ENCODE measurements around the gene PDZRN4.

Gene PDZRN4

DNA sequence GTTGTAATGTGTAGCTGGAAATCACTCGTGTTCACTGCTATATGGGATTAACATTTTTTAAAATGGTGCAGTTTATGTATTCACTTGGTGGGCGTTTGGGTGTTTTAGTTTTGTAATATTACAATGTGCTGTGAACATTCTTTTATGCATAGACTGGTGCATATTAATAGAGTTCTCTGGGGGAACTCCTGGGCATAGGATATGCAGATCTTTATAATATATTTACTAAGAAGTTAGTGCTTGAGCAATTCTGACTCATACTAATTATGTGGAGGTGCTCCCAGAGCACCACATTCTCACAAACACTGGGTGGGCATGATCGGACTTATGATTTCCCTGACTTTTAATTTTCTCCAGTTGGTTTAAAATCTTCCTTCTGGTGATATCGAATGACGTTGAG, 342.3 kb downstream of the PDZRN4 start:
- TF ChIP-seq, protein P1, sequence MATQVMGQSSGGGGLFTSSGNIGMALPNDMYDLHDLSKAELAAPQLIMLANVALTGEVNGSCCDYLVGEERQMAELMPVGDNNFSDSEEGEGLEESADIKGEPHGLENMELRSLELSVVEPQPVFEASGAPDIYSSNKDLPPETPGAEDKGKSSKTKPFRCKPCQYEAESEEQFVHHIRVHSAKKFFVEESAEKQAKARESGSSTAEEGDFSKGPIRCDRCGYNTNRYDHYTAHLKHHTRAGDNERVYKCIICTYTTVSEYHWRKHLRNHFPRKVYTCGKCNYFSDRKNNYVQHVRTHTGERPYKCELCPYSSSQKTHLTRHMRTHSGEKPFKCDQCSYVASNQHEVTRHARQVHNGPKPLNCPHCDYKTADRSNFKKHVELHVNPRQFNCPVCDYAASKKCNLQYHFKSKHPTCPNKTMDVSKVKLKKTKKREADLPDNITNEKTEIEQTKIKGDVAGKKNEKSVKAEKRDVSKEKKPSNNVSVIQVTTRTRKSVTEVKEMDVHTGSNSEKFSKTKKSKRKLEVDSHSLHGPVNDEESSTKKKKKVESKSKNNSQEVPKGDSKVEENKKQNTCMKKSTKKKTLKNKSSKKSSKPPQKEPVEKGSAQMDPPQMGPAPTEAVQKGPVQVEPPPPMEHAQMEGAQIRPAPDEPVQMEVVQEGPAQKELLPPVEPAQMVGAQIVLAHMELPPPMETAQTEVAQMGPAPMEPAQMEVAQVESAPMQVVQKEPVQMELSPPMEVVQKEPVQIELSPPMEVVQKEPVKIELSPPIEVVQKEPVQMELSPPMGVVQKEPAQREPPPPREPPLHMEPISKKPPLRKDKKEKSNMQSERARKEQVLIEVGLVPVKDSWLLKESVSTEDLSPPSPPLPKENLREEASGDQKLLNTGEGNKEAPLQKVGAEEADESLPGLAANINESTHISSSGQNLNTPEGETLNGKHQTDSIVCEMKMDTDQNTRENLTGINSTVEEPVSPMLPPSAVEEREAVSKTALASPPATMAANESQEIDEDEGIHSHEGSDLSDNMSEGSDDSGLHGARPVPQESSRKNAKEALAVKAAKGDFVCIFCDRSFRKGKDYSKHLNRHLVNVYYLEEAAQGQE (IDR thresholded peaks at IDR 0.05; ENCODE audit: insufficient read depth in 1 of 2, low read depth in 2 of 2, low read length in 2 of 2) = no peak
- TF ChIP-seq POLR2AphosphoS5 (IDR thresholded peaks at IDR 0.05; ENCODE audit: low read depth, low read length) = no peak
- no peak for TF ChIP-seq TAF1 (IDR thresholded peaks at IDR 0.05; ENCODE audit: borderline replicate concordance, insufficient read depth, low read length)
- no peak for TF ChIP-seq SIN3A (IDR thresholded peaks at IDR 0.05; ENCODE audit: borderline replicate concordance, insufficient read depth, low read length)
- no peak for TF ChIP-seq FOXP2 (optimal IDR thresholded peaks at IDR 0.05; ENCODE audit: borderline replicate concordance, extremely low read depth, extremely low read length, insufficient read depth)

DNA sequence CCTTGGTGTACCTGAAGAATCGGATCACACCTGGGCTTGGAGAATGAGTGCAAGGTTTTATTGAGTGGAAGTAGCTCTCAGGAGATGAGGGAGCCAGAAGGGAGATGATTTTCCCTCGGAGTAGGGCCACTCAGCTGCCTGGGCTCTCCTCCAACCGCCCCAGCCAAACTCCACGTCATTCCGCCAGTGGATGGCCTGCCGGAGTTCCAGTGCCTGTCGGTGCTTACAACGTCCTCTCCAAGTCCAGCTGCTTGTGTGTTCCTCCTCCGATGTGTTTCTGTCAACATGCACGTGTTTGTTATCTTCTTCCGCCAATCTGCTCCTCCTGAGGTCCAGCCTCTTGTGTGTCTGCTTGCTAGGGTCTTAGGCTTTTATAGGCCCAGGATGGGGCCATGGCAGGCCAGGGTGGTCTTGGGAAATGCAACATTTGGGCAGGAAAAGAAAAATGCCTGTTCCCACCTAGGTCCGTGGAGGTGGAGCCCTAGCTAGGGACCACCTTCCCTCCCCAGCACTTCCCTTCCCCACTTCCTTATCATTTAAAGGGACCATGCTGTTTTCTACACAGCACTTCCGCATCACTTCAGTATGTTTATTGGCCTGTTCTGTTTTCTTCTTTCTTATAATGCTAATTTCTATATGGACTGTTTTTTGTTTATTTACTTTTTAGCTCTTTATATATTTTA, 343.2 kb downstream of the PDZRN4 start:
- TF ChIP-seq SIN3A (IDR thresholded peaks at IDR 0.05; ENCODE audit: borderline replicate concordance, insufficient read depth, low read length) (no peak), TAF1 (IDR thresholded peaks at IDR 0.05; ENCODE audit: borderline replicate concordance, insufficient read depth, low read length) (no peak), FOXP2 (optimal IDR thresholded peaks at IDR 0.05; ENCODE audit: borderline replicate concordance, extremely low read depth, extremely low read length, insufficient read depth) (no peak), POLR2AphosphoS5 (IDR thresholded peaks at IDR 0.05; ENCODE audit: low read depth, low read length) (no peak)
- TF ChIP-seq, protein P1 (IDR thresholded peaks at IDR 0.05; ENCODE audit: insufficient read depth in 1 of 2, low read depth in 2 of 2, low read length in 2 of 2) = no peak

DNA sequence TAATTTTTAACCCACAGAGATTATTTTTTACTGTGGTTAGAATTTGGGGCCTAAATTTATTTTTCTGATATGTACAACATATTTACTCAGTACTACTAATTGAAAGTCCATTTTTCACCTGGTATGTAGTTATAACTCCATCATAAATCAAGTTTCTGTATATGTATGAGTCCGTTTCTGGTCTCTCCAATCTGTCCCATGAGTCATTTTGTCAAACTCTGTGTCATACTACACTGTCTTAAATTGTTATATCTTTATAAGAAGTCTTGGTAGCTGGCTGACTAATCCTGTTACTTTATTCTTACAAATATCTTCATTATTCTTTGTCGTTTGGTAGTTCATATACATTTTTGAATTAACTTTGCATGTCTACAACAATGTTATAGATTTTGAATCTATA, 344.0 kb downstream of the PDZRN4 start:
- TF ChIP-seq, protein P1 (IDR thresholded peaks at IDR 0.05; ENCODE audit: insufficient read depth in 1 of 2, low read depth in 2 of 2, low read length in 2 of 2) = no peak
- TF ChIP-seq POLR2AphosphoS5 (IDR thresholded peaks at IDR 0.05; ENCODE audit: low read depth, low read length) (no peak), FOXP2 (optimal IDR thresholded peaks at IDR 0.05; ENCODE audit: borderline replicate concordance, extremely low read depth, extremely low read length, insufficient read depth) (no peak), SIN3A (IDR thresholded peaks at IDR 0.05; ENCODE audit: borderline replicate concordance, insufficient read depth, low read length) (no peak), TAF1 (IDR thresholded peaks at IDR 0.05; ENCODE audit: borderline replicate concordance, insufficient read depth, low read length) (no peak)

DNA sequence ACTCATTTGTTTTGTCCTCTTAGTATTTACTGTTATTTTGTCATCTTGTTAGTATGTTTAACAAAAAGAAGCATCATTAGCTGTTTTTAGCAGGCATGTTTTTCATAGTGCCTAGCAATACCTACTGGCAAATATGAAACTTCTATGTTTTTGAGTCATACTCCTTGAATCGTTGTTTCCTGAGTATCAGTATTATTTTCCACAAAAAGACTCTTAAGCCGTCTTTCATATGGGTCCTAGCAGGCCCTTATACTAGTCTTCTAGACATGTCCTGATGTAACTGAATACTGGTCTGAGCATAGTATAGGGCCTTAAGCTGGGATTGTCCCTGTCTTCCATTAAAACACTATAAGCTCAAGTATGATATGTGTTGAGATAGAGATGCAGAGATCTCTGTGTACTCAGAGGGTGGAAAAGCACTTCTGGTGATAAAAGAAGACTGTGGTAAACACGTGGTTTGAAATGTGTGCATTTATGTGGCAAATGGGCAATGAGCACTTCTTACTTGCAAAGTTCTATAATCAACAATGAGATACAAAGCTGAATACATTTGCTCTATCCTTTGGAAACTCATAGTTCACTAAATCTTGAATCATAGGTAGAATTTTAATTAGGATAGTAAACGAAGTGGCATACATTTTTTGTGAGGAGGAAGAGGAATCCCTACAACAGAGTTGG, 348.8 kb downstream of the PDZRN4 start:
- no peak for TF ChIP-seq TAF1 (IDR thresholded peaks at IDR 0.05; ENCODE audit: borderline replicate concordance, insufficient read depth, low read length)
- no peak for TF ChIP-seq FOXP2 (optimal IDR thresholded peaks at IDR 0.05; ENCODE audit: borderline replicate concordance, extremely low read depth, extremely low read length, insufficient read depth)
- no peak for TF ChIP-seq POLR2AphosphoS5 (IDR thresholded peaks at IDR 0.05; ENCODE audit: low read depth, low read length)
- no peak for TF ChIP-seq SIN3A (IDR thresholded peaks at IDR 0.05; ENCODE audit: borderline replicate concordance, insufficient read depth, low read length)
- TF ChIP-seq, protein P1 (IDR thresholded peaks at IDR 0.05; ENCODE audit: insufficient read depth in 1 of 2, low read depth in 2 of 2, low read length in 2 of 2) = no peak

All from PFSK-1 (cell line).